H9 (cell line): ENCODE measurements around the gene ANKDD1A. TPM values are rescaled to one million over a fixed set of nuclear protein-coding genes. Genes with fewer than 3 reads are reported as not detected.

ENCODE experiments used
- DNase-seq: peaks from one replicate; pipeline ENCODE4 v3.0.0-alpha.2; 2017
- H2AFZ ChIP-seq: one replicate; pipeline ENCODE4 v1.6.1; 2013; ENCODE audit warnings: mild to moderate bottlenecking, low read length, control low read depth, moderate library complexity
- H2AK5ac ChIP-seq: 2 replicates; pipeline ENCODE4 v1.6.1; 2013; ENCODE audit warnings: low read length, control low read depth, mixed read lengths; ENCODE audit not compliant: insufficient read length
- H2BK120ac ChIP-seq: one replicate; pipeline ENCODE4 v1.6.1; 2013; ENCODE audit warnings: low read depth, mild to moderate bottlenecking, low read length, control low read depth, inconsistent platforms; ENCODE audit not compliant: poor library complexity, severe bottlenecking
- H2BK12ac ChIP-seq: 2 replicates; pipeline ENCODE4 v1.6.1; 2013; ENCODE audit warnings: low read length, control low read depth, mixed read lengths, low read depth; ENCODE audit not compliant: insufficient read length
- H2BK15ac ChIP-seq: 2 replicates; pipeline ENCODE4 v1.6.1; 2013; ENCODE audit warnings: low read depth, low read length, control low read depth
- H2BK20ac ChIP-seq: one replicate; pipeline ENCODE4 v1.6.1; 2013; ENCODE audit warnings: low read depth, mild to moderate bottlenecking, low read length, control low read depth, inconsistent platforms; ENCODE audit not compliant: poor library complexity, severe bottlenecking
- H2BK5ac ChIP-seq: 2 replicates; pipeline ENCODE4 v1.6.1; 2013; ENCODE audit warnings: low read length, control low read depth, mixed read lengths; ENCODE audit not compliant: insufficient read length
- H3K14ac ChIP-seq: 2 replicates; pipeline ENCODE4 v1.6.1; 2013; ENCODE audit warnings: low read length, control low read depth; ENCODE audit not compliant: insufficient read depth
- H3K18ac ChIP-seq: 2 replicates; pipeline ENCODE4 v1.6.1; 2013; ENCODE audit warnings: low read depth, mild to moderate bottlenecking, mixed read lengths, low read length, control low read depth; ENCODE audit not compliant: insufficient read length
- H3K23ac ChIP-seq: 2 replicates; pipeline ENCODE4 v1.6.1; 2013; ENCODE audit warnings: low read length, control low read depth, mixed read lengths, low read depth; ENCODE audit not compliant: insufficient read length
- H3K23me2 ChIP-seq: 2 replicates; pipeline ENCODE4 v1.6.1; 2013; ENCODE audit warnings: low read depth, mild to moderate bottlenecking, mixed read lengths, low read length, control low read depth; ENCODE audit not compliant: insufficient read length, poor library complexity, severe bottlenecking
- H3K27ac ChIP-seq: 2 replicates; pipeline ENCODE4 v1.5.1; 2013; ENCODE audit warnings: low read length, control low read depth, mixed read lengths, low read depth; ENCODE audit not compliant: insufficient read length
- H3K27me3 ChIP-seq: 2 replicates; pipeline ENCODE4 v1.6.1; 2013; ENCODE audit warnings: low read length, control low read depth, inconsistent platforms; ENCODE audit not compliant: insufficient read depth
- H3K4ac ChIP-seq: 2 replicates; pipeline ENCODE4 v1.6.1; 2013; ENCODE audit warnings: low read depth, mild to moderate bottlenecking, control low read depth, inconsistent platforms, low read length, moderate library complexity
- H3K4me1 ChIP-seq: 2 replicates; pipeline ENCODE4 v1.6.1; 2013; ENCODE audit warnings: low read length, control low read depth, inconsistent platforms; ENCODE audit not compliant: insufficient read depth
- H3K4me2 ChIP-seq: 2 replicates; pipeline ENCODE4 v1.6.1; 2013; ENCODE audit warnings: low read length, control low read depth, mixed read lengths; ENCODE audit not compliant: insufficient read length, insufficient read depth
- H3K56ac ChIP-seq: 2 replicates; pipeline ENCODE4 v1.6.1; 2013; ENCODE audit warnings: low read depth, mild to moderate bottlenecking, mixed read lengths, low read length, control low read depth; ENCODE audit not compliant: insufficient read length
- H3K79me1 ChIP-seq: 2 replicates; pipeline ENCODE4 v1.6.1; 2013; ENCODE audit warnings: low read depth, mild to moderate bottlenecking, moderate library complexity, low read length, control low read depth, inconsistent platforms; ENCODE audit not compliant: insufficient read depth, poor library complexity, severe bottlenecking
- H3K79me2 ChIP-seq: 2 replicates; pipeline ENCODE4 v1.6.1; 2013; ENCODE audit warnings: low read length, control low read depth, inconsistent platforms; ENCODE audit not compliant: insufficient read depth
- H3K9ac ChIP-seq: 2 replicates; pipeline ENCODE4 v1.6.1; 2013; ENCODE audit warnings: low read length, control low read depth, mixed read lengths; ENCODE audit not compliant: insufficient read length; ENCODE audit errors: extremely low read depth
- H3K9me3 ChIP-seq: one replicate; pipeline ENCODE4 v1.6.1; 2013; ENCODE audit warnings: low read depth, low read length, inconsistent platforms; ENCODE audit not compliant: control insufficient read depth
- H3T11ph ChIP-seq: one replicate; pipeline ENCODE4 v1.6.1; 2013; ENCODE audit warnings: mild to moderate bottlenecking, low read length, control low read depth, inconsistent platforms
- H4K20me1 ChIP-seq: one replicate; pipeline ENCODE4 v1.6.1; 2013; ENCODE audit not compliant: control insufficient read depth, insufficient read length, insufficient read depth
- H4K5ac ChIP-seq: 2 replicates; pipeline ENCODE4 v1.6.1; 2013; ENCODE audit warnings: low read depth, mild to moderate bottlenecking, mixed read lengths, low read length, control low read depth; ENCODE audit not compliant: insufficient read length
- H4K8ac ChIP-seq: replicated peaks from 2 replicates; pipeline ENCODE4 v1.6.1; 2013; ENCODE audit warnings: low read length, control low read depth, mixed read lengths, low read depth; ENCODE audit not compliant: insufficient read length
- H4K91ac ChIP-seq: 2 replicates; pipeline ENCODE4 v1.6.1; 2013; ENCODE audit warnings: low read depth, mild to moderate bottlenecking, moderate library complexity, mixed read lengths, low read length, control low read depth; ENCODE audit not compliant: insufficient read length
- H3K27ac Mint-ChIP-seq, 3 experiments: 2 replicates in 2 of 3; 3 replicates in 1 of 3; pipeline ENCODE4 v1.8.0; 2020 to 2021; ENCODE audit warnings: mixed read lengths in 3 of 3, mild to moderate bottlenecking in 1 of 3, moderate library complexity in 1 of 3
- H3K27me3 Mint-ChIP-seq: 2 replicates; pipeline ENCODE4 v1.8.0; 2021; ENCODE audit warnings: low read depth, mild to moderate bottlenecking, moderate library complexity, mixed read lengths
- H3K36me3 Mint-ChIP-seq, 3 experiments: 2 replicates in 2 of 3; 3 replicates in 1 of 3; pipeline ENCODE4 v1.8.0; 2020 to 2021; ENCODE audit warnings: low read depth in 3 of 3, mixed read lengths in 3 of 3; ENCODE audit not compliant: insufficient read depth in 1 of 3
- H3K4me1 Mint-ChIP-seq, 2 experiments: 2 replicates each; pipeline ENCODE4 v1.8.0; 2020; ENCODE audit warnings: mixed read lengths in 2 of 2
- H3K4me3 Mint-ChIP-seq, 2 experiments: 2 replicates in 1 of 2; 3 replicates in 1 of 2; pipeline ENCODE4 v1.8.0; 2020 to 2021; ENCODE audit warnings: mild to moderate bottlenecking in 2 of 2, mixed read lengths in 2 of 2, moderate library complexity in 1 of 2
- H3K9me3 Mint-ChIP-seq, 2 experiments: 2 replicates in 1 of 2; 3 replicates in 1 of 2; pipeline ENCODE4 v1.8.0; 2020; ENCODE audit warnings: mild to moderate bottlenecking in 2 of 2, mixed read lengths in 2 of 2, moderate library complexity in 1 of 2
- WGBS: extraction: QIAGEN DNeasy Blood & Tissue Kit; methylation state at CpG from one replicate; pipeline ENCODE4 v1.1.7; 2013; ENCODE audit warnings: missing lambda C conversion rate, low lambda C conversion rate, mixed read lengths; ENCODE audit not compliant: insufficient read length; ENCODE audit errors: extremely low coverage; 5-methylcytosine and 5-hydroxymethylcytosine counted together
- total RNA-seq: library from RNA; stranded (reverse); gene quantifications from 2 replicates; pipeline ENCODE4 v1.2.1, GENCODE V29; 2021
- TF ChIP-seq, protein P1 (sequence below): fragments of 200-600 bp; sonication (generic); conservative IDR thresholded peaks from 3 replicates; pipeline ENCODE4 v1.8.0; 2021; ENCODE audit warnings: antibody characterized with exemption, mild to moderate bottlenecking

The ANKDD1A gene
- total RNA-seq, 1 experiment from 2014 or later: 3.7 TPM

- no peak overlapping the region for H3K4me3 Mint-ChIP-seq
These were observed 81.6 kb downstream of the ANKDD1A start for GRCh38 chr15:64993290-64993689.

More at GRCh38 chr15:64993290-64993689, 81.6 kb downstream of the ANKDD1A start:
- DNase-seq: no peak
- Histone ChIP-seq H2BK5ac (no peak overlapping the region), H3K79me2 (no peaks in the 10 kb centered on the region), H2AK5ac (no peak overlapping the region), H4K91ac (no peak overlapping the region), H3K4me1 (no peaks in the 10 kb centered on the region), H3K4me2 (no peak overlapping the region), H3K79me1 (no peaks in the 10 kb centered on the region), H3K4ac (no peak overlapping the region), H3K14ac (no peak overlapping the region), H3K23me2 (no peaks in the 10 kb centered on the region), H2AFZ (no peak overlapping the region), H4K5ac (no peak overlapping the region), H2BK12ac (no peak overlapping the region), H3K18ac (no peak overlapping the region), H3T11ph (no peak overlapping the region), H2BK20ac (no peak overlapping the region), H3K9me3 (no peaks in the 10 kb centered on the region), H2BK15ac (no peak overlapping the region), H2BK120ac (no peak overlapping the region), H3K27ac (no peak overlapping the region), H3K9ac (no peak overlapping the region), H3K56ac (no peak overlapping the region), H3K27me3 (no peaks in the 10 kb centered on the region), H4K8ac (no peak overlapping the region), H4K20me1 (no peaks in the 10 kb centered on the region), H3K23ac (no peak overlapping the region)
- Mint-ChIP-seq H3K9me3 (no peaks in the 10 kb centered on the region), H3K4me1 (peaks cover 9 to 16% of the 10 kb centered on the region in 2 experiments), H3K27ac (no peak overlapping the region), H3K36me3 (no peaks in the 10 kb centered on the region; a peak in 1 of 7 replicates), H3K27me3 (no peaks in the 10 kb centered on the region; the same call in 1 of the 2 replicates)
- WGBS: no CpG with 5 or more reads among the region's 1 CpG
- TF ChIP-seq, protein P1, sequence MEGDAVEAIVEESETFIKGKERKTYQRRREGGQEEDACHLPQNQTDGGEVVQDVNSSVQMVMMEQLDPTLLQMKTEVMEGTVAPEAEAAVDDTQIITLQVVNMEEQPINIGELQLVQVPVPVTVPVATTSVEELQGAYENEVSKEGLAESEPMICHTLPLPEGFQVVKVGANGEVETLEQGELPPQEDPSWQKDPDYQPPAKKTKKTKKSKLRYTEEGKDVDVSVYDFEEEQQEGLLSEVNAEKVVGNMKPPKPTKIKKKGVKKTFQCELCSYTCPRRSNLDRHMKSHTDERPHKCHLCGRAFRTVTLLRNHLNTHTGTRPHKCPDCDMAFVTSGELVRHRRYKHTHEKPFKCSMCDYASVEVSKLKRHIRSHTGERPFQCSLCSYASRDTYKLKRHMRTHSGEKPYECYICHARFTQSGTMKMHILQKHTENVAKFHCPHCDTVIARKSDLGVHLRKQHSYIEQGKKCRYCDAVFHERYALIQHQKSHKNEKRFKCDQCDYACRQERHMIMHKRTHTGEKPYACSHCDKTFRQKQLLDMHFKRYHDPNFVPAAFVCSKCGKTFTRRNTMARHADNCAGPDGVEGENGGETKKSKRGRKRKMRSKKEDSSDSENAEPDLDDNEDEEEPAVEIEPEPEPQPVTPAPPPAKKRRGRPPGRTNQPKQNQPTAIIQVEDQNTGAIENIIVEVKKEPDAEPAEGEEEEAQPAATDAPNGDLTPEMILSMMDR: no peak
